ENCODE results near the gene FOXG1. TPM values are rescaled to one million over a fixed set of nuclear protein-coding genes. Genes with fewer than 3 reads are reported as not detected.

Gene FOXG1
- total RNA-seq, 1 experiment from 2014 or later, result not detected

- intact Hi-C loops (cut with micrococcal nuclease; ENCODE audit: unreplicated experiment), result no loop called here
- no TSS peak for BruUV-seq (replicated peaks)
- H3K4me3 Mint-ChIP-seq (ENCODE audit: low read depth, unreplicated experiment), result no peak overlapping the region
- CTCF ChIA-PET, result no interaction called here
- no peak for DNase-seq
- H3K27ac Mint-ChIP-seq (ENCODE audit: unreplicated experiment), result no peak overlapping the region
- no peaks in the 10 kb centered on the region for H3K27me3 Mint-ChIP-seq (ENCODE audit: unreplicated experiment)
- TF ChIP-seq, protein P1, sequence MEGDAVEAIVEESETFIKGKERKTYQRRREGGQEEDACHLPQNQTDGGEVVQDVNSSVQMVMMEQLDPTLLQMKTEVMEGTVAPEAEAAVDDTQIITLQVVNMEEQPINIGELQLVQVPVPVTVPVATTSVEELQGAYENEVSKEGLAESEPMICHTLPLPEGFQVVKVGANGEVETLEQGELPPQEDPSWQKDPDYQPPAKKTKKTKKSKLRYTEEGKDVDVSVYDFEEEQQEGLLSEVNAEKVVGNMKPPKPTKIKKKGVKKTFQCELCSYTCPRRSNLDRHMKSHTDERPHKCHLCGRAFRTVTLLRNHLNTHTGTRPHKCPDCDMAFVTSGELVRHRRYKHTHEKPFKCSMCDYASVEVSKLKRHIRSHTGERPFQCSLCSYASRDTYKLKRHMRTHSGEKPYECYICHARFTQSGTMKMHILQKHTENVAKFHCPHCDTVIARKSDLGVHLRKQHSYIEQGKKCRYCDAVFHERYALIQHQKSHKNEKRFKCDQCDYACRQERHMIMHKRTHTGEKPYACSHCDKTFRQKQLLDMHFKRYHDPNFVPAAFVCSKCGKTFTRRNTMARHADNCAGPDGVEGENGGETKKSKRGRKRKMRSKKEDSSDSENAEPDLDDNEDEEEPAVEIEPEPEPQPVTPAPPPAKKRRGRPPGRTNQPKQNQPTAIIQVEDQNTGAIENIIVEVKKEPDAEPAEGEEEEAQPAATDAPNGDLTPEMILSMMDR (IDR thresholded peaks at IDR 0.05; ENCODE audit: unreplicated experiment), result no peak
- peaks cover 12% of the 10 kb centered on the region for H3K9me3 Mint-ChIP-seq (ENCODE audit: low read depth, unreplicated experiment)
- no peaks in the 10 kb centered on the region for H3K36me3 Mint-ChIP-seq (ENCODE audit: insufficient read depth, unreplicated experiment)
- H3K4me1 Mint-ChIP-seq (ENCODE audit: low read depth, unreplicated experiment), result peaks cover 9% of the 10 kb centered on the region
These were observed 40.9 kb downstream of the FOXG1 start for GRCh38 chr14:28807518-28807917.

DNA sequence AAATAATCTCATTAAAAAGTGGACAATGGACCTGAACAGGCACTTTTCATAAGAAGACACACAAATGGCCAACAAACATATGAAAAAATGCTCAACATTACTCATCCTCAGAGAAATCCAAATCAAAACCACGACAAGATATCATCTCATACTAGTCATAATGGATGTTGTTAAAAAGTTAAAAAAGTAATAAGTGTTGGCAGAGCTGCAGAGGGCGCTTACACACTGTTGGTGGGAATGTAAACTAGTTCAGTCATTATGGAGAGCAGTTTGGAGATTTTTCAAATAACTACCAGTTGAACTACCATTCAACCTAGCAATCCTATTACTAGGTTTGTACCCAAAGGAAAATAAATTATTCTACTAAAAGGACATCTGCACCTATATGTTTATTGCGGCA is 47.2 kb downstream of the FOXG1 start:
- no peaks in the 10 kb centered on the region for H3K36me3 Mint-ChIP-seq (ENCODE audit: insufficient read depth, unreplicated experiment)
- no TSS peak for BruUV-seq (replicated peaks)
- no peaks in the 10 kb centered on the region for H3K27me3 Mint-ChIP-seq (ENCODE audit: unreplicated experiment)
- peaks cover 3% of the 10 kb centered on the region for H3K9me3 Mint-ChIP-seq (ENCODE audit: low read depth, unreplicated experiment)
- H3K4me1 Mint-ChIP-seq (ENCODE audit: low read depth, unreplicated experiment), result no peaks in the 10 kb centered on the region
- no peak for DNase-seq
- H3K4me3 Mint-ChIP-seq (ENCODE audit: low read depth, unreplicated experiment), result no peak overlapping the region
- no peak overlapping the region for H3K27ac Mint-ChIP-seq (ENCODE audit: unreplicated experiment)
- CTCF ChIA-PET, result no interaction called here
- TF ChIP-seq, protein P1 (IDR thresholded peaks at IDR 0.05; ENCODE audit: unreplicated experiment), result no peak
- intact Hi-C loops (cut with micrococcal nuclease; ENCODE audit: unreplicated experiment), result no loop called here

Measured in Calu3 (cell line).